Loucy (cell line): ENCODE data around the gene VPS9D1.

Source experiments
- CTCF ChIP-seq: fragments of 200-600 bp; sonication (generic); conservative IDR thresholded peaks from 2 replicates; pipeline ENCODE4 v1.5.1; 2014; ENCODE audit warnings: mild to moderate bottlenecking, antibody characterized with exemption, low read length
- EZH2phosphoT487 ChIP-seq: fragments of 200-600 bp; IDR thresholded peaks from 2 replicates; pipeline ENCODE4 v1.6.1; 2018; ENCODE audit warnings: antibody characterized with exemption, mild to moderate bottlenecking, moderate library complexity, borderline replicate concordance

DNA sequence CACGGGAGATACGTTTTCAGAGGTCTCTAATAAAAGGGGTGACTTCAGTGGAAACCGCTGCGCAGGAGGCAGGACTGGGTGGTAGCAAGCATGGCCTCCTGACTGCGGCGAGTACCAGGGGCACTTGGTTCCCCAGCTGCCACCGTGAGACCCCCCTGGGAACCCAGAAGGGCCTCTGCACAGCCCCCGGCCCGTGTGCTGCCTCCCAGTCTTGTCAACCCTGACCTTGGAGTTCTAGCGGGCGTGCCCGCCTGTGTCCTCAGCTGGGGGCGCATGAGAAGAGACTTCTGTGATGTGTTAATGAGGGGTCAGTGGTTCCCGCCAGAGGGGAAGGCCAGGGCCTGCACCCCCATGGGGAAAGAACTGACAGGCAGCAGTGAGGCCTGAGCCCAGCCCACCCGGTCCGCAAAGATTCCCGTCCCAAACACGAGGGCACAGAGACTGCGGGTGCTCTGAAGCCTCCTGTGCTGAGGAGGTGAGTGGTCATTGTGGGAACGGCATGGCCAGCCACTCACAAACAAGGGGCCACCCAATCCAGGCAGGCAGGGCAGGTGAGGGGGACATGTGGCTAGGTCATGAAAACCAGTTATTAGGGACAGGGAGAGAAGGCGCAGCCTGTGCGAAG is 10.0 kb upstream of the VPS9D1 start:
- TF ChIP-seq CTCF (no peak), EZH2phosphoT487 (no peak)
